WTC11 (cell line): ENCODE data around the gene PKIG. TPM values are rescaled to one million over a fixed set of nuclear protein-coding genes. Genes with fewer than 3 reads are reported as not detected.

Experiments
- ATAC-seq: fragments of 200-7000 bp; cut with Tn5 transposase; 2 replicates; pipeline ENCODE4 v1.10.0; 2021; ENCODE audit warnings: mild to moderate bottlenecking, moderate library complexity
- CTCF ChIA-PET: fragments of 300-600 bp; sonication (Branson Sonifier 250); formaldehyde crosslinking; loops from one replicate; lab custom pipeline; 2021; ENCODE audit warnings: antibody characterized with exemption; lab: Charles Lee
- POLR2A ChIA-PET: fragments of 350-600 bp; sonication (Branson Sonifier 250); formaldehyde crosslinking; loops from one replicate; lab custom pipeline; 2021; ENCODE audit warnings: antibody characterized with exemption; lab: Charles Lee
- DNase-seq: peaks from one replicate; pipeline ENCODE4 v3.0.0; 2021; ENCODE audit warnings: low spot score
- H3K27ac Mint-ChIP-seq: 2 replicates; pipeline ENCODE4 v1.8.0; 2021; ENCODE audit warnings: mixed read lengths
- H3K27me3 Mint-ChIP-seq: 2 replicates; pipeline ENCODE4 v1.8.0; 2021; ENCODE audit warnings: low read depth, mild to moderate bottlenecking, moderate library complexity, mixed read lengths
- H3K36me3 Mint-ChIP-seq: 2 replicates; pipeline ENCODE4 v1.8.0; 2021; ENCODE audit warnings: mixed read lengths
- H3K4me1 Mint-ChIP-seq: 2 replicates; pipeline ENCODE4 v1.8.0; 2022; ENCODE audit warnings: mixed read lengths
- H3K4me3 Mint-ChIP-seq: 2 replicates; pipeline ENCODE4 v1.8.0; 2021; ENCODE audit warnings: mild to moderate bottlenecking, moderate library complexity, mixed read lengths
- H3K9me3 Mint-ChIP-seq: 2 replicates; pipeline ENCODE4 v1.8.0; 2021; ENCODE audit warnings: mixed read lengths
- ATF6 ChIP-seq: sonication (generic); formaldehyde crosslinking; IDR thresholded peaks from 2 replicates; pipeline ENCODE4 v1.8.1; 2023; ENCODE audit warnings: mild to moderate bottlenecking, missing genetic modification reagents
- CDX4 ChIP-seq: fragments of 250-450 bp; sonication (Bioruptor Pico); IDR thresholded peaks from 2 replicates; pipeline ENCODE4 v1.9.0; 2021; ENCODE audit warnings: moderate library complexity, mild to moderate bottlenecking, inconsistent platforms, borderline replicate concordance
- CREB1 ChIP-seq: sonication (generic); formaldehyde crosslinking; IDR thresholded peaks from 2 replicates; pipeline ENCODE4 v1.8.0; 2023; ENCODE audit warnings: mild to moderate bottlenecking, missing genetic modification reagents
- E2F1 ChIP-seq: sonication (generic); formaldehyde crosslinking; IDR thresholded peaks from 2 replicates; pipeline ENCODE4 v1.8.0; 2022; ENCODE audit warnings: mild to moderate bottlenecking, missing genetic modification reagents
- E2F4 ChIP-seq: sonication (generic); formaldehyde crosslinking; IDR thresholded peaks from 2 replicates; pipeline ENCODE4 v1.8.1; 2022; ENCODE audit warnings: low read depth, mild to moderate bottlenecking, moderate library complexity, missing genetic modification reagents, borderline replicate concordance
- E2F5 ChIP-seq: sonication (generic); formaldehyde crosslinking; IDR thresholded peaks from 2 replicates; pipeline ENCODE4 v1.8.1; 2022; ENCODE audit warnings: mild to moderate bottlenecking, moderate library complexity, missing genetic modification reagents
- HMGA2 ChIP-seq: fragments of 250-450 bp; sonication (Bioruptor Pico); IDR thresholded peaks from 2 replicates; pipeline ENCODE4 v1.4.0; 2021; ENCODE audit warnings: mild to moderate bottlenecking, moderate library complexity
- KAT7 ChIP-seq: sonication (generic); formaldehyde crosslinking; IDR thresholded peaks from 2 replicates; pipeline ENCODE4 v1.8.1; 2023; ENCODE audit warnings: missing genetic modification reagents, mild to moderate bottlenecking, borderline replicate concordance
- NFE2L1 ChIP-seq: sonication (generic); formaldehyde crosslinking; IDR thresholded peaks from 2 replicates; pipeline ENCODE4 v1.8.1; 2023; ENCODE audit warnings: missing genetic modification reagents
- NFYB ChIP-seq: sonication (generic); formaldehyde crosslinking; conservative IDR thresholded peaks from 2 replicates; pipeline ENCODE4 v1.8.0; 2022; ENCODE audit warnings: low read depth, missing genetic modification reagents
- PRRX2 ChIP-seq: fragments of 250-450 bp; sonication (Bioruptor Pico); IDR thresholded peaks from 2 replicates; pipeline ENCODE4 v1.8.0; 2021; ENCODE audit warnings: mild to moderate bottlenecking
- RELA ChIP-seq: sonication (generic); formaldehyde crosslinking; IDR thresholded peaks from 2 replicates; pipeline ENCODE4 v1.8.1; 2022; ENCODE audit warnings: missing genetic modification reagents, mild to moderate bottlenecking, borderline replicate concordance
- RORB ChIP-seq: fragments of 250-450 bp; sonication (Bioruptor Pico); IDR thresholded peaks from 2 replicates; pipeline ENCODE4 v1.9.0; 2021; ENCODE audit warnings: mild to moderate bottlenecking
- SMAD3 ChIP-seq: sonication (generic); formaldehyde crosslinking; IDR thresholded peaks from 2 replicates; pipeline ENCODE4 v1.8.0; 2022; ENCODE audit warnings: missing genetic modification reagents, mild to moderate bottlenecking, borderline replicate concordance
- SOX15 ChIP-seq: fragments of 250-450 bp; sonication (Bioruptor Pico); IDR thresholded peaks from 2 replicates; pipeline ENCODE4 v1.9.0; 2021; ENCODE audit warnings: mild to moderate bottlenecking
- STAT6 ChIP-seq: sonication (generic); formaldehyde crosslinking; conservative IDR thresholded peaks from 2 replicates; pipeline ENCODE4 v1.8.1; 2023; ENCODE audit warnings: mild to moderate bottlenecking, low read depth, missing genetic modification reagents, moderate library complexity
- TCF7 ChIP-seq: sonication (generic); formaldehyde crosslinking; IDR thresholded peaks from 2 replicates; pipeline ENCODE4 v1.8.0; 2022; ENCODE audit warnings: mild to moderate bottlenecking, low read depth, missing genetic modification reagents, moderate library complexity
- ZNF281 ChIP-seq: sonication (generic); formaldehyde crosslinking; IDR thresholded peaks from 2 replicates; pipeline ENCODE4 v1.8.0; 2023; ENCODE audit warnings: mild to moderate bottlenecking, missing genetic modification reagents
- ZNF396 ChIP-seq: fragments of 250-450 bp; sonication (Bioruptor Pico); IDR thresholded peaks from 2 replicates; pipeline ENCODE4 v1.8.0; 2021; ENCODE audit warnings: mild to moderate bottlenecking, moderate library complexity, borderline replicate concordance
- ZNF671 ChIP-seq: fragments of 250-450 bp; sonication (Bioruptor Pico); IDR thresholded peaks from 2 replicates; pipeline ENCODE4 v1.8.0; 2021; ENCODE audit warnings: mild to moderate bottlenecking
- ZSCAN18 ChIP-seq: fragments of 250-450 bp; sonication (Bioruptor Pico); IDR thresholded peaks from 2 replicates; pipeline ENCODE4 v2.1.2; 2022; ENCODE audit warnings: mild to moderate bottlenecking, moderate library complexity
- total RNA-seq: library from RNA; stranded (reverse); gene quantifications from 3 replicates; pipeline ENCODE4 v1.2.3, GENCODE V29; 2021

Gene PKIG
- total RNA-seq, 1 experiment from 2014 or later = 22.7 TPM

GRCh38 chr20:44606725-44607441 lies 24.5 kb downstream of the PKIG start (continued):
- TF ChIP-seq ATF6 (CRISPR knock-in tag) = no peak
- TF ChIP-seq CDX4 (CRISPR knock-in tag) = no peak
- no peak for TF ChIP-seq ZNF396 (CRISPR knock-in tag)
- no peak for TF ChIP-seq ZNF671 (CRISPR knock-in tag)
- no peak for TF ChIP-seq NFYB (CRISPR knock-in tag)
- TF ChIP-seq TCF7 (CRISPR knock-in tag) = no peak
- TF ChIP-seq ZSCAN18 = no peak
- TF ChIP-seq SMAD3 = no peak
- no peak for TF ChIP-seq KAT7 (CRISPR knock-in tag)
- no peak for TF ChIP-seq PRRX2 (CRISPR knock-in tag)

GRCh38 chr20:44609006-44609515 lies 26.7 kb downstream of the PKIG start:
- peaks cover 5% of the 10 kb centered on the region for H3K36me3 Mint-ChIP-seq
- ChIA-PET POLR2A (no interaction called here), CTCF (interaction anchor here (1.0 to 3.1 kb wide), 7 partner anchors 11 to 219 kb away, joined by 3 to 28 read pairs (median 7); partner anchors contain the start of gene ADA)
- DNase-seq (no peak), ATAC-seq (no peak)
- H3K27ac Mint-ChIP-seq = 0 out of 2 replicates have a peak overlapping the region, but pooled peaks have one; percentile 81
- H3K4me1 Mint-ChIP-seq = peaks cover 11% of the 10 kb centered on the region
- peaks cover 3% of the 10 kb centered on the region for H3K27me3 Mint-ChIP-seq
- H3K4me3 Mint-ChIP-seq = no peak overlapping the region
- peaks cover 7% of the 10 kb centered on the region; the same call in 1 of the 2 replicates for H3K9me3 Mint-ChIP-seq
- TF ChIP-seq E2F1 (no peak), PRRX2 (CRISPR knock-in tag) (no peak), E2F4 (CRISPR knock-in tag) (no peak), HMGA2 (CRISPR knock-in tag) (no peak), RORB (CRISPR knock-in tag) (no peak), CREB1 (CRISPR knock-in tag) (no peak), ZNF671 (CRISPR knock-in tag) (no peak), ZNF281 (CRISPR knock-in tag) (no peak), E2F5 (CRISPR knock-in tag) (no peak), RELA (CRISPR knock-in tag) (no peak), STAT6 (CRISPR knock-in tag) (no peak), SOX15 (no peak), NFE2L1 (CRISPR knock-in tag) (no peak)
